GM04504 (cell line): ENCODE data around the gene NEK11.

Experiments used
- DNase-seq: peaks from one replicate; pipeline ENCODE4 v3.0.0-alpha.2; 2012; ENCODE audit warnings: low read depth

Gene NEK11

DNA sequence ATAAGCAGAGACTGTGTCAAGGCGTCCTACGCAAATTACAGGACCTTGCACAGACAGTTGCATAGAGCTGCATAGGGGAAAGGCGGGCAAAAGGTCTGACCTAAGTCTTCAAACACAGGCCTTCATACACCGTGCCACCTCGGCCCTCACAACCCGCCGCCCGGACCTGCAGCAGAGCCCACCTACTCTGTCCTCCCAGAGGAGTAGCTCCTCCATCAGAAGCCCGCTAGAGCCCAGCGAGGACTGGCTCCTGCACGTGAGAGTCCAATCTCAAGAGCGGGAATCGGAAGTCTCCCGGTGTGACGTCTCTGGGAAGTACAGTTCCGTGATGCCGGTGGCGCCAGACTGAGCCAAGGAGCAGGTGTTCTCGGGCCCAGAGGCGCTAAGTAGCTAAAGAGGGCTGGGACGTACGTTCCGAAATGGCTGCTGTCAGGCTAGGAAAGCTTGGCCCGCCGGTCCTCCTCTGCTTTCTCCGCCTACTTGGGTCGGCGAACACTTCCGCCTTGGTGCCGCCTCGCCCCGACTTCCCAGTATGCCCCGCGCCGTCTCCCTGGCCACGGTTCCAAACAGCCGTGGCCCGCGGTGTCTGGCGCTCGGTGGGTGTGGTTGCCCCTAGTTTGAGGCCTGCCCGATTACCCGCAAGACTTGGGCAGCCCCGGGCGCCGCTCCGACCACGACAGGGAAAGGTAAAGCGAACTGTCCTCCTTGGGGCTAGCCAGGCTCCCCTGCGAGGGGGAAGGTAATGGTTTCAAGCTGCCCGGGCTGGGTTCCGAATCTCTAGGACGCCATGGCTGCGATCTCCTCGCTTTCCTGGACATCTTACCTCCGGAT is at the start of gene NEK11, which contains the start of gene ASTE1:
Gene NEK11, plus strand, starts transcription at position 557 of the 831 bp plus-strand sequence. CDS start 2,832 bp downstream, outside the sequence.
Gene ASTE1, minus strand, starts transcription at position 505 of the 831 bp plus-strand sequence. CDS start 1,519 bp downstream, outside the sequence.
- DNase-seq: peak; percentile 70

- no peak for DNase-seq
Observed at GRCh38 chr3:130979117-130979516, 47.6 kb upstream of the NEK11 start.

GRCh38 chr3:130981469-130981868 is 45.2 kb upstream of the NEK11 start:
- DNase-seq: no peak

- no peak for DNase-seq
Observed at GRCh38 chr3:130990282-130990681, 36.4 kb upstream of the NEK11 start.

GRCh38 chr3:130991126-130991525 is 35.6 kb upstream of the NEK11 start:
- no peak for DNase-seq

- no peak for DNase-seq
Observed at GRCh38 chr3:130992344-130992743, 34.3 kb upstream of the NEK11 start.

DNA sequence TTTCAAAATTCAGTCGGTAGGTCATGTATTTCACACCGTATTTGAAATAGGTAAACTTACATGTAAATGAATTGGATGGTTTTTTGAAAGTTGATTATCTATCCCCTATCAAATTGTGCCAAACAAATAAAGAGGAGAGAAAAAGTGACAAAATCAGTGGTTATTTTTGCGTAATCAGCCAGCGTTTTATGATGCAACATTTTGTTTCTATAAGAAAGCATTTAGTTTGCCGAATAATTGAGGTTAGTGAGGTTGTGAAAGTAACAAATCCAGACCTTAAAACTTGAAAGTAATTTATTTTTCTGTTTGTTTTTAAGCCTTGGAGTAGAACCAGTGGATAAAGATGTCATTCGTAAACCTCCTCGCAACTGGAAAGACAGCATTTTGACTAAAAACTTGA is 29.4 kb upstream of the NEK11 start:
- DNase-seq: no peak

DNA sequence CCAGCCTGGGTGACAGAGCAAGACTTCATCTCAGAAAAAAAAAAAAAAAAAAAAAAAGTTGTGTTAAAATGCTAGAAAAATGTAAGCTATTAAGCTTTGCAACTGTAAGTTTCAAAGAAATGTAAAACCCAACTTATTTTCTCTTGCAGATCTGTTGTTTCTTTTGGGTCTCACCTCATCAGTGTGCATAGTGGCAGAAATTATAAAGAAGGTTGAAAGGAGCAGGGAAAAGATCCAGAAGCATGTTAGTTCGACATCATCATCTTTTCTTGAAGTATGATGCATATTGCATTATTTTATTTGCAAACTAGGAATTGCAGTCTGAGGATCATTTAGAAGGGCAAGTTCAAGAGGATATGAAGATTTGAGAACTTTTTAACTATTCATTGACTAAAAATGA is 25.6 kb upstream of the NEK11 start:
- no peak for DNase-seq

DNA sequence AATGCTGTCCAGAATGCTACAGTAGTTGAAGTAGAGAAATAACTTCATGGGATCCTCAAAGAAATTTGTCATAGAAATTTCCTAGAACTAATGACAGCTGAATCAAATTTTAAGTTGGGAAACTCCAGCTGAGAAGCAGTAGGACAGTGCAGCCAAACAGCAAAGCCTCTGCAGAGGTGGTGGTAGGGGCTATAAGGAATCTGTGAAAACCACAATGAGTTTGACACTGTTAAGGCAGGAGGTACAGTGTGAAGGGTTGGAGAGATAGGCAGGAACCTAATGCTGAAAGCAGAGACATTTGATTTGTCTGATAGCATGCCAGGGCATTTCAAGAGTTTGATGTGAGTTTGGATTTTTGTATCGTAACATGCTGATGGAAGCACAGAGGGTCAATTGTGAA is 22.1 kb upstream of the NEK11 start:
- DNase-seq: no peak

GRCh38 chr3:131007256-131007655 is 19.4 kb upstream of the NEK11 start:
- no peak for DNase-seq

DNA sequence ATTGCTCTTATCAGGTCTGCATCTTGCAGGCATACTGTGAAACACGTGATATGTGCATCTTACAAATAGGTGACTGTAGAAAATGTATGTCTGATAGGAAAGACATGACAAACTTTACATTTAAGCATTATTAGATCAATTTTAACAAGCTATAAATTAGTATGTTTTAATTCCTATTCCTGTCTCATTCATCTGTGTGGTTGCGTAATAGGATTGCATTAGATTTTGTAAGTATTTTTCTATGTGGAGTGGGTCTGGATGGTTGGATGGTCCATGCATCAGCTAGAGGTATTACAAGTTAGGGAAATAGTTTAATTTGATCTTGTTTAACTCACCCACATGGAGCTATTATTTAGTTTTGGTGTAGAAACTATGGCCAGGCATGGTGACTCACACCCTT is 18.9 kb upstream of the NEK11 start:
- DNase-seq: no peak

GRCh38 chr3:131008326-131008725 is 18.4 kb upstream of the NEK11 start:
- no peak for DNase-seq

GRCh38 chr3:131009698-131010097 is 17.0 kb upstream of the NEK11 start:
- no peak for DNase-seq

DNA sequence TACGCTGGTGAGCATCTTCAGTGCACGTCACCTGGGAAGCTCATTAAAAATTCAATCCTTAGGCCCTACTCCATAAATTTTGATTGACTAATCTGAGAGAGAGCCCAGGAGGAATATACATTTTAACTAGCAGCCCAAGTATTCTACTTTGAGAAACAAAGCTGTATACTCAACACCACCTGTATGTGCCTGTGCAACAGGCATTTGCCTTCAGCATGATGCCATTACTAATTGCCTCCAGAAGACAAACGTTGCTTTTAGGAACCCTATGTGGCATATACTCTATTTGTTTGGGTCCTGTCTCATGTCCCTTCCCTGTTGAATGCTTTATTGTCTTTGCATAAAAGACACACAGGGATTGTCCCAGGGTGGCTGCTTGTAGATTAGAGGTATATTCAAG is 7.7 kb upstream of the NEK11 start:
- no peak for DNase-seq

GRCh38 chr3:131020122-131020693 is 6.5 kb upstream of the NEK11 start:
- no peak for DNase-seq

- no peak for DNase-seq
Observed at GRCh38 chr3:131025539-131025938, 1.1 kb upstream of the NEK11 start.

GRCh38 chr3:131028844-131029243 is 2.2 kb downstream of the NEK11 start:
- no peak for DNase-seq

GRCh38 chr3:131031660-131032059 is 5.0 kb downstream of the NEK11 start:
- DNase-seq: peak; percentile 41

DNA sequence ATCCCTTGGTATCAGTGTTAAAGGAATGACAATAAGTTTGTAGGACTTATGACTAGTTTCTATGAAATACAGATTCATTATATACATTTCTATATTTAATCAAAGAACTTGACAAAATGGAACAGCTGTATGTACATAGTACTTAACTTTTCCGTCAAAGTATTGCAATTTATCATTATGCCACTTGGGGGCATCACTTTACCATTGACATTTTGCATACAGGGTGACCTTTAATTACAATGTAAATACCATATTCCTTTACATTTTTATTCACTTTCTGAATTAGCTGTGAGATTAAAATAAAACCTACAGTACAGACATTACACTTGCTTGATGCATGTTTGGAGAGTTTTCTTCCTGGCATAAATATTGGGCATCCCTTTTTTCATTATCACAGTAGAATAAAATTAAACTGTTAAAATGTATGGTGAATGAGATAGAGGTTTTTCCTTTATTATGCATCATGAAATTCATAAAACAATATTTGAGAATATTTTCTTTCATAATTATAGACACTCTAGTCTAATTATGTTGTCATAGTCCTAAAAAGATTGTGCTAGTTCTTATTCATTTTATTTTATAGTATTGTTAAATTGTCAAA is 6.9 kb downstream of the NEK11 start:
- DNase-seq: no peak

- DNase-seq: peak; percentile 60
Observed at GRCh38 chr3:131036200-131036816, 9.6 kb downstream of the NEK11 start.

GRCh38 chr3:131036986-131037385 is 10.3 kb downstream of the NEK11 start:
- DNase-seq: peak; percentile 46

DNA sequence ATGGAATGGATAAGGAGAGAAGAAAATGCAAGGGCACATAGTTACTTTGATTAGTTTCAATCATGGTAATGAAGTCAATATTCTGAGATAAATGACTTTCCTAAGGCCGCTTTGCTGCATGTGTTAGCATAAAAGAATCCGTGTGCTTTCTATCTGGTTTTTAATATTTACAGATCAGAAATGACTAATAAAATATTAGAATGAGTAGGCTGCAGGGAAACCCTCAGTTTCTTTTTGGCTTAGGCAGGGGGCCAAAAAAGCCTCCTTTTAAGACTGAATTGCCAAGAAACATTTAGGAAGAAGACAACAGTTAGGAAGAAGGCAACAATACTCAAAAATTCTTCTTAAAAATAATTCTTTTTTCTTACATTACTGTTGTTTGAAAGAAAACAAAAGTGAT is 11.6 kb downstream of the NEK11 start:
- DNase-seq: no peak
